ENCODE measurements around the gene PSMD12. TPM values are rescaled to one million over a fixed set of nuclear protein-coding genes. Genes with fewer than 3 reads are reported as not detected.

The PSMD12 gene
- total RNA-seq, 1 experiment from 2014 or later: 79.2 TPM

DNA sequence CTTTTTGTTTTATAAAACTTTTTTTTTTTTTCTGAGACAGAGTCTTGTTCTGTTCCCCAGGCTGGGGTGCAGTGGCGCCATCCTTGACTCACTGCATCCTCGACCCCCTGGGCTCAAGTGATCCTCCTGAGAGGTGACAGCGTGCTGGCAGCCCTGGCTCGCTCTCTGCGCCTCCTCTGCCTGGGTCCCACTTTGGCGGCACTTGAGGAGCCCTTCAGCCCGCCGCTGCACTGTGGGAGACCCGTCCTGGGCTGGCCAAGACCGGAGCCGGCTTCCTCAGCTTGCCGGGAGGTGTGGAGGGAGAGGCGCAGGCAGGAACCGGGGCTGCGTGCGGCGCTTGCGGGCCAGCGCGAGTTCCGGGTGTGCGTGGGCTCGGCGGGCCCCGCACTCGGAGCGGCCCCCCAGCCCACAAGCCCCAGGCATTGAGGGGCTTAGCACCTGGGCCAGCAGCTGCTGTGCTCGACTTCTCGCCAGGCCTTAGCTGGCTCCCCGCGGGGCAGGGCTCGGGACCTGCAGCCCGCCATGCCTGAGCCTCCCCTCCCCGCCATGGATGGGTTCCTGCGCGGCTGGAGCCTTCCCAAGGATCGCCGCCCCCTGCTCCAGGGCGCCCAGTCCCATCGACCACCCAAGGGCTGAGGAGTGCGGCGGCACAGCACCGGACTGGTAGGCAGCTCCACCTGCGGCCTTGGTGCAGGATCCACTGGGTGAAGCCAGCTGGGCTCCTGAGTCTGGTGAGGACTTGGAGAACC is 71.8 kb downstream of the PSMD12 start:
- intact Hi-C loops (cut with micrococcal nuclease; ENCODE audit: unreplicated experiment): no loop called here
- DNase-seq: no peak
- TF ChIP-seq, protein P1, sequence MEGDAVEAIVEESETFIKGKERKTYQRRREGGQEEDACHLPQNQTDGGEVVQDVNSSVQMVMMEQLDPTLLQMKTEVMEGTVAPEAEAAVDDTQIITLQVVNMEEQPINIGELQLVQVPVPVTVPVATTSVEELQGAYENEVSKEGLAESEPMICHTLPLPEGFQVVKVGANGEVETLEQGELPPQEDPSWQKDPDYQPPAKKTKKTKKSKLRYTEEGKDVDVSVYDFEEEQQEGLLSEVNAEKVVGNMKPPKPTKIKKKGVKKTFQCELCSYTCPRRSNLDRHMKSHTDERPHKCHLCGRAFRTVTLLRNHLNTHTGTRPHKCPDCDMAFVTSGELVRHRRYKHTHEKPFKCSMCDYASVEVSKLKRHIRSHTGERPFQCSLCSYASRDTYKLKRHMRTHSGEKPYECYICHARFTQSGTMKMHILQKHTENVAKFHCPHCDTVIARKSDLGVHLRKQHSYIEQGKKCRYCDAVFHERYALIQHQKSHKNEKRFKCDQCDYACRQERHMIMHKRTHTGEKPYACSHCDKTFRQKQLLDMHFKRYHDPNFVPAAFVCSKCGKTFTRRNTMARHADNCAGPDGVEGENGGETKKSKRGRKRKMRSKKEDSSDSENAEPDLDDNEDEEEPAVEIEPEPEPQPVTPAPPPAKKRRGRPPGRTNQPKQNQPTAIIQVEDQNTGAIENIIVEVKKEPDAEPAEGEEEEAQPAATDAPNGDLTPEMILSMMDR (IDR thresholded peaks at IDR 0.05; ENCODE audit: unreplicated experiment): no peak
- Mint-ChIP-seq H3K27me3 (ENCODE audit: unreplicated experiment) (no peaks in the 10 kb centered on the region), H3K4me3 (ENCODE audit: low read depth, unreplicated experiment) (no peak overlapping the region), H3K36me3 (ENCODE audit: insufficient read depth, unreplicated experiment) (no peaks in the 10 kb centered on the region), H3K9me3 (ENCODE audit: low read depth, unreplicated experiment) (no peaks in the 10 kb centered on the region), H3K27ac (ENCODE audit: unreplicated experiment) (no peak overlapping the region), H3K4me1 (ENCODE audit: low read depth, unreplicated experiment) (no peaks in the 10 kb centered on the region)
- CTCF ChIA-PET: interaction anchor here (1.8 to 2.1 kb wide), 2 partner anchors 73 kb away, joined by 4 to 10 read pairs; no protein-coding TSS in a partner anchor
- no TSS peak for BruUV-seq (replicated peaks)

DNA sequence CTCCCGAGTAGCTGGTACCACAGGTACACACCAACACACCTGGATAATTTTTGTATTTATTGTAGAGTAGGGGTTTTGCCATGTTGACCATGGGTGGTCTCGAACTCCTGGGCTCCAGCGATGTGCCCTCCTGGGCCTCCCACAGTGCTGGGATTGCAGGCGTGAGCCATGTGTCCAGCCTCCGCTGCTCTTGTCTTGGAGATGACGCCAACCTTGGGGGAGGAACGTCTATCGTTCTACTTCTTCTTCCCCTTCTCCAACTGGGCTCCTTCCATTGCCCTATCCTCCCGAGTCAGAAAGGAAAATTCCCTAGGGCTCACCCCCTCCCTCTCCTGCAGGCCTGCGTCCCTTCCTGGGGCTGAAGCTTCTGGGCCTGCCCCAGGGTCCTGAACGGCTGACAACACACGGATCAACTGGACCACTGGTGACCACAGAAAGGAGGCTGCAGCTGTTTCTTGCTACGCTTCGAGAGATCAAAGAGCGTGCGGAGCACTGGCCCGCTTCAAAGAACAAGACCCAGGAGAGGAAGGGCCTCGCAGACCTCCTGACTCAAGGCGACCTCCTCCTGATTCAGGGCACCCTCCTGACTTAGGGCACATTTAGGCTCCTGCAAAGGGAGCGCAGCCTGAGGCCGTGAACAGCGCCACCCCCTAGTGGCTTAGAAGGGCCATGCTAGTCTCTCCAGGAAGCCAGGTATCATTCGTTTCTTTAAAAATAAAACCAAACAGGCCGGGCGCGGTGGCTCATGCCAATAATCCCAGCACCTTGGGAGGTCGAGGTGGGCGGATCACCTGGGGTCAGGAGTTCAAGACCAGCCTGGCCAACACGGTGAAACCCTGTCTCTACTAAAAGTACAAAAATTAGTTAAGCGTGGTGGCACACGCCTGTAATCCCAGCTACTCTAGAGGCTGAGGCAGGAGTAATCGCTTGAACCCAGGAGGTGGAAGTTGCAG is 72.8 kb downstream of the PSMD12 start:
- Mint-ChIP-seq H3K36me3 (ENCODE audit: insufficient read depth, unreplicated experiment) (no peaks in the 10 kb centered on the region), H3K4me1 (ENCODE audit: low read depth, unreplicated experiment) (no peaks in the 10 kb centered on the region), H3K4me3 (ENCODE audit: low read depth, unreplicated experiment) (no peak overlapping the region), H3K27me3 (ENCODE audit: unreplicated experiment) (no peaks in the 10 kb centered on the region), H3K9me3 (ENCODE audit: low read depth, unreplicated experiment) (no peaks in the 10 kb centered on the region), H3K27ac (ENCODE audit: unreplicated experiment) (no peak overlapping the region)
- intact Hi-C loops (cut with micrococcal nuclease; ENCODE audit: unreplicated experiment): loop anchor here (1.0 kb wide), 1 partner anchor 72 kb away; no protein-coding TSS in a partner anchor
- TF ChIP-seq, protein P1 (IDR thresholded peaks at IDR 0.05; ENCODE audit: unreplicated experiment): peak; percentile 84
- peak; percentile 70 for DNase-seq
- BruUV-seq (replicated peaks): no TSS peak
- CTCF ChIA-PET: interaction anchor here (0.7 to 2.1 kb wide), 2 partner anchors 72 to 380 kb away, joined by 3 to 10 read pairs; no protein-coding TSS in a partner anchor

DNA sequence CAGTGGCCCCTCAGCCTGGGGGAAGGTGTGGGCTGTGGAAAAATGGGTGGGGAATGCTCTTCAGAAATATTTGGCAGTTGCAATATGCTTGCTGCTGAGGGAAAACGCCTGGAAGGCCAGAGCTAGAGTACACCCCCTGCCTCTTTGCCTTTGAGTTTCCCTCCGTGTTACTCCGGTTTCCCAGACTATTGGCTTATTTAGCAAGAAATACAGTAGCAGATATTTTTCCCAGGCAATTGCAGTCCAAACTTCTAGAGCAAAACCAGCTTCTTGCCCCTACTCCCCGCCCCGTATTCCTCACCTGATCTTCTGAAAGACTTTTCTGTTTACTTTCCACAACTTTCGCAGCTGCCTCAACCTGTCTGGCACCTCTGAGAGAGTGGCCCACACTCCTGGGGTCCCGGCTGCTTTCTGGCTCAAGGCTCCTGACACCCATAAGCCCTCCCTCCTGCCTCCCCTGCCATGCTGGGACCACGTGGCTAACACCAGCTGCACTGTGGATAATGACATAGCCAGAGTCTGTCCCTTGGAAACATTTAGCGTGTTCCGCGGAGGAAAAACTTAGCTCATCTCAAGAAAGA is 75.6 kb downstream of the PSMD12 start:
- Mint-ChIP-seq H3K36me3 (ENCODE audit: insufficient read depth, unreplicated experiment) (no peaks in the 10 kb centered on the region), H3K4me1 (ENCODE audit: low read depth, unreplicated experiment) (no peaks in the 10 kb centered on the region), H3K27ac (ENCODE audit: unreplicated experiment) (no peak overlapping the region), H3K9me3 (ENCODE audit: low read depth, unreplicated experiment) (no peaks in the 10 kb centered on the region), H3K4me3 (ENCODE audit: low read depth, unreplicated experiment) (no peak overlapping the region), H3K27me3 (ENCODE audit: unreplicated experiment) (no peaks in the 10 kb centered on the region)
- DNase-seq: no peak
- CTCF ChIA-PET: interaction anchor here (0.7 kb wide), 1 partner anchor 359 kb away, joined by 5 read pairs; no protein-coding TSS in a partner anchor
- TF ChIP-seq, protein P1 (IDR thresholded peaks at IDR 0.05; ENCODE audit: unreplicated experiment): no peak
- intact Hi-C loops (cut with micrococcal nuclease; ENCODE audit: unreplicated experiment): no loop called here
- BruUV-seq (replicated peaks): no TSS peak

DNA sequence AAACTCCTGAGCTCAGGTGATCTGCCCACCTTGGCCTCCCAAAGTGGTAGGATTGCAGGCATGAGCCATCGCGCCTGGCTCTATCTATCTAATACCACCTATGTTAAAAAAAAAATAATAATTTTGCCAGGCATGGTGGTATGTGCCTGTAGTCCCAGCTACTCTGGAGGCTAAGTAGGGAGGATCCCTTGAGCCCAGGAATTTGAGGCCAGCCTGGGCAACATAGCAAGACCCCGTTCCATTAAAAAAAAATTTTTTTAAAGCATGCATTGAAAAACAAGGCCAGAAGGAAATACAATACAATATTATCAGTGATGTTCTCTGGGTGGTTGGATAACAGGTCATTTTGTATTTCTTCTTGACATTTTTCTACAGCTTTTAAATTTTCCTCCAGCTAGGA is 76.1 kb downstream of the PSMD12 start:
- H3K27me3 Mint-ChIP-seq (ENCODE audit: unreplicated experiment): no peaks in the 10 kb centered on the region
- peaks cover 2% of the 10 kb centered on the region for H3K9me3 Mint-ChIP-seq (ENCODE audit: low read depth, unreplicated experiment)
- CTCF ChIA-PET: interaction anchor here (0.6 kb wide), 1 partner anchor 426 kb away, joined by 5 read pairs; no protein-coding TSS in a partner anchor
- no peak for DNase-seq
- H3K27ac Mint-ChIP-seq (ENCODE audit: unreplicated experiment): no peak overlapping the region
- H3K4me3 Mint-ChIP-seq (ENCODE audit: low read depth, unreplicated experiment): no peak overlapping the region
- H3K4me1 Mint-ChIP-seq (ENCODE audit: low read depth, unreplicated experiment): no peaks in the 10 kb centered on the region
- TF ChIP-seq, protein P1 (IDR thresholded peaks at IDR 0.05; ENCODE audit: unreplicated experiment): no peak
- BruUV-seq (replicated peaks): no TSS peak
- H3K36me3 Mint-ChIP-seq (ENCODE audit: insufficient read depth, unreplicated experiment): no peaks in the 10 kb centered on the region
- intact Hi-C loops (cut with micrococcal nuclease; ENCODE audit: unreplicated experiment): no loop called here
